ENCODE results near the gene MAML2. TPM values are rescaled to one million over a fixed set of nuclear protein-coding genes. Genes with fewer than 3 reads are reported as not detected.

MAML2 gene
- total RNA-seq, 4 donors from 2014 or later = 20.0 to 33.7 (median 23.2) TPM

GRCh38 chr11:95943546-95943945, 399.4 kb downstream of the MAML2 start:
- Histone ChIP-seq H3K27ac (replicated peaks in 1 of 4) (no peak overlapping the region), H3K27me3 (no peaks in the 10 kb centered on the region), H3K9me3 (peaks cover 0 to 6% (median 0%) of the 10 kb centered on the region in 4 donors), H3K36me3 (no peaks in the 10 kb centered on the region), H3K4me3 (no peak overlapping the region), H3K4me1 (no peaks in the 10 kb centered on the region)
- TF ChIP-seq CTCF (IDR thresholded peaks at IDR 0.05) (no peak), POLR2AphosphoS5 (IDR thresholded peaks at IDR 0.05) (no peak), POLR2A (IDR thresholded peaks at IDR 0.05; ENCODE audit: low read depth) (no peak), EP300 (IDR thresholded peaks at IDR 0.05) (no peak)
- DNase-seq (ENCODE audit: extremely low spot score) = no peak
- intact Hi-C loops (cut with DNase I) = no loop called here
- WGBS = 68% methylated on average over 1 of the region's 1 CpG

GRCh38 chr11:95939091-95939490, 403.9 kb downstream of the MAML2 start:
- Histone ChIP-seq H3K9me3 (no peaks in the 10 kb centered on the region), H3K4me3 (no peak overlapping the region), H3K4me1 (no peaks in the 10 kb centered on the region), H3K27ac (replicated peaks in 1 of 4) (no peak overlapping the region), H3K36me3 (no peaks in the 10 kb centered on the region), H3K27me3 (no peaks in the 10 kb centered on the region)
- intact Hi-C loops (cut with DNase I) = no loop called here
- DNase-seq (ENCODE audit: extremely low spot score) = no peak
- no peak for TF ChIP-seq POLR2A (IDR thresholded peaks at IDR 0.05; ENCODE audit: low read depth)
- 79% methylated on average over 6 of the region's 6 CpGs for WGBS

DNA sequence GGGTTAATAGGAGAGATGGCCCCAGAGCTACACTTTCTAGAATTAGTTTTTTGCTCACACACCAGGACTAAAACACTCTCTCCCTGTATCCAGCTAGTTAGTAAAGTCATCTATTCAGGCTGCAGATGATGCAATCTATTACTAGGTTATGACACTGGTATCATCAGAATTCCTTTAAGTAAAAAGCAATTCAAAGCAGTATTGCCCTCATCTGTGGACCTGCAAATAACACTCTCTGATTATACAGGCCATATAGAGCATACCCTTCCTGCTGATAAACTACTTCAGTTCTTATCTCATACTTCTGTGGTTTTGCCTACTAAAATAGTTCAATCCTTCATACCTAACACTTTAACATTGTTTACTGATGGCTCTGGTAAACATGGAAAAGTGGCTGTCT, 405.6 kb downstream of the MAML2 start:
- H3K27ac ChIP-seq (replicated peaks in 1 of 4) = no peak overlapping the region
- no peak for DNase-seq (ENCODE audit: extremely low spot score)
- H3K9me3 ChIP-seq = no peaks in the 10 kb centered on the region
- no peaks in the 10 kb centered on the region for H3K27me3 ChIP-seq
- intact Hi-C loops (cut with DNase I) = no loop called here
- no peaks in the 10 kb centered on the region for H3K4me1 ChIP-seq
- no peak overlapping the region for H3K4me3 ChIP-seq
- no peaks in the 10 kb centered on the region for H3K36me3 ChIP-seq
- TF ChIP-seq POLR2A (IDR thresholded peaks at IDR 0.05; ENCODE audit: low read depth) (no peak), CTCF (IDR thresholded peaks at IDR 0.05) (no peak), EP300 (IDR thresholded peaks at IDR 0.05) (no peak), POLR2AphosphoS5 (IDR thresholded peaks at IDR 0.05) (no peak)

GRCh38 chr11:95933594-95933993, 409.4 kb downstream of the MAML2 start:
- 90% methylated on average over 5 of the region's 5 CpGs for WGBS
- intact Hi-C loops (cut with DNase I) = no loop called here

DNA sequence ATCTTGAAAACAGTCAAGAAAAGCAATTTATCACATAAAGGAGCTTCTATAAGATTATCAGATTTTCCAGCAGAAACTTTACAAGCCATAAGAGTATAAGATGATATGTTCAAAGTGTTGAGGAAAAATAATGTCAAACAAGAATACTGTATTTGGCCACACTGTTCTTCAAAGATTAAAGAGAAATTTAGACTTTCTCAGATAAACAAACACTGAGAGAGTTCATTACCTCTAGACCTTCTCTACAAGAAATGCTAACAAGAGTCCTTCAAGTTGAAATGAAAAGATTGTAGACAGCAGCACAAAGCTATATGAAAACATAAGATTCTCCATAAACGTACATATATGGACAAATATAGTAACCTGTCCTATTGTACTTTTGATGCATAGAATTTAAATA, 411.1 kb downstream of the MAML2 start:
- Histone ChIP-seq H3K9me3 (peaks cover 0 to 17% (median 0%) of the 10 kb centered on the region in 4 donors), H3K27ac (replicated peaks in 1 of 4) (no peak overlapping the region), H3K4me1 (no peaks in the 10 kb centered on the region), H3K4me3 (no peak overlapping the region), H3K36me3 (no peaks in the 10 kb centered on the region), H3K27me3 (no peaks in the 10 kb centered on the region)
- no peak for DNase-seq (ENCODE audit: extremely low spot score)
- WGBS = 85% methylated on average over 1 of the region's 1 CpG
- intact Hi-C loops (cut with DNase I) = no loop called here
- TF ChIP-seq POLR2AphosphoS5 (IDR thresholded peaks at IDR 0.05) = no peak
- no peak for TF ChIP-seq CTCF (IDR thresholded peaks at IDR 0.05)
- no peak for TF ChIP-seq EP300 (IDR thresholded peaks at IDR 0.05)
- no peak for TF ChIP-seq POLR2A (IDR thresholded peaks at IDR 0.05; ENCODE audit: low read depth)

More at GRCh38 chr11:95933594-95933993, 409.4 kb downstream of the MAML2 start:
- H3K27me3 ChIP-seq = no peaks in the 10 kb centered on the region
- H3K4me3 ChIP-seq = no peak overlapping the region
- H3K9me3 ChIP-seq = peaks cover 0 to 17% (median 0%) of the 10 kb centered on the region in 4 donors
- no peak overlapping the region for H3K27ac ChIP-seq (replicated peaks in 1 of 4)
- no peaks in the 10 kb centered on the region for H3K4me1 ChIP-seq
- H3K36me3 ChIP-seq = no peaks in the 10 kb centered on the region
- TF ChIP-seq EP300 (IDR thresholded peaks at IDR 0.05) (no peak), POLR2A (IDR thresholded peaks at IDR 0.05; ENCODE audit: low read depth) (no peak), POLR2AphosphoS5 (IDR thresholded peaks at IDR 0.05) (no peak), CTCF (IDR thresholded peaks at IDR 0.05) (no peak)
- no peak for DNase-seq (ENCODE audit: extremely low spot score)

All from esophagus muscularis mucosa (tissue), 4 donors.